Erythroblast (primary cell): ENCODE measurements around the gene KCNG2.

Source experiments
- GATA1 ChIP-seq: IDR thresholded peaks from 2 replicates; pipeline ENCODE4 v1.6.1; 2011; ENCODE audit warnings: low read depth, mild to moderate bottlenecking, control low read depth, low read length, moderate library complexity
- POLR2A ChIP-seq: IDR thresholded peaks from 2 replicates; pipeline ENCODE4 v1.6.1; 2011; ENCODE audit warnings: mild to moderate bottlenecking, low read length

- TF ChIP-seq POLR2A (no peak), GATA1 (no peak)
Observed at GRCh38 chr18:79795446-79795845, 2.3 kb upstream of the KCNG2 start.
